Erythroblast (primary cell): ENCODE results near the gene C3orf18.
"Not testable (repeated sequence)": the region's sequence is repeated elsewhere in the genome, so short reads cannot be mapped to it uniquely, and the experiment has no call there.

Experiments
- DNase-seq, 2 experiments: peaks; one replicate each; lab custom pipeline; 2025; lab: John Stamatoyannopoulos, UW
- GATA1 ChIP-seq: IDR thresholded peaks from 2 replicates; pipeline ENCODE4 v1.6.1; 2011; ENCODE audit warnings: low read depth, mild to moderate bottlenecking, control low read depth, low read length, moderate library complexity
- POLR2A ChIP-seq: IDR thresholded peaks from 2 replicates; pipeline ENCODE4 v1.6.1; 2011; ENCODE audit warnings: mild to moderate bottlenecking, low read length

Gene C3orf18

GRCh38 chr3:50524746-50525145 is 42.8 kb downstream of the C3orf18 start:
- no peak for DNase-seq
- no peak for TF ChIP-seq POLR2A
- no peak for TF ChIP-seq GATA1

- no peak for DNase-seq
- TF ChIP-seq GATA1, result no peak
- TF ChIP-seq POLR2A, result no peak
Measured at GRCh38 chr3:50523279-50523811, 44.2 kb downstream of the C3orf18 start.

GRCh38 chr3:50521572-50521971 is 46.0 kb downstream of the C3orf18 start:
- no peak for DNase-seq
- TF ChIP-seq POLR2A (no peak), GATA1 (no peak)

GRCh38 chr3:50520849-50521248 is 46.7 kb downstream of the C3orf18 start:
- TF ChIP-seq GATA1 (no peak), POLR2A (no peak)

GRCh38 chr3:50519471-50520089 is 48.0 kb downstream of the C3orf18 start:
- no peak for TF ChIP-seq GATA1
- peak; percentile 74 to 87 for DNase-seq

More at GRCh38 chr3:50520849-50521248, 46.7 kb downstream of the C3orf18 start:
- no peak for DNase-seq

- TF ChIP-seq GATA1 (no peak), POLR2A (no peak)
- DNase-seq, result no peak
Measured at GRCh38 chr3:50518436-50518835, 49.1 kb downstream of the C3orf18 start.

- no peak for DNase-seq
- TF ChIP-seq GATA1 (no peak), POLR2A (no peak)
Measured at GRCh38 chr3:50517721-50518206, 49.8 kb downstream of the C3orf18 start.

GRCh38 chr3:50516440-50516871 is 51.1 kb downstream of the C3orf18 start:
- TF ChIP-seq POLR2A, result no peak
- no peak for TF ChIP-seq GATA1
- DNase-seq, result no peak

GRCh38 chr3:50515565-50516439 is 51.7 kb downstream of the C3orf18 start:
- DNase-seq, result peak in 1 of 2 experiments; percentile 13

GRCh38 chr3:50512908-50513307 is 54.6 kb downstream of the C3orf18 start:
- not testable (repeated sequence) for DNase-seq

More at GRCh38 chr3:50515565-50516439, 51.7 kb downstream of the C3orf18 start:
- TF ChIP-seq GATA1 (no peak), POLR2A (no peak)

GRCh38 chr3:50512131-50512530 is 55.4 kb downstream of the C3orf18 start:
- no peak for DNase-seq
- TF ChIP-seq GATA1, result no peak
- no peak for TF ChIP-seq POLR2A

GRCh38 chr3:50510325-50510724 is 57.2 kb downstream of the C3orf18 start:
- TF ChIP-seq POLR2A, result no peak
- TF ChIP-seq GATA1, result no peak

GRCh38 chr3:50509715-50510114 is 57.8 kb downstream of the C3orf18 start:
- TF ChIP-seq GATA1 (no peak), POLR2A (no peak)
- no peak for DNase-seq

More at GRCh38 chr3:50510325-50510724, 57.2 kb downstream of the C3orf18 start:
- DNase-seq, result no peak

GRCh38 chr3:50508821-50509220 is 58.7 kb downstream of the C3orf18 start:
- TF ChIP-seq POLR2A (no peak), GATA1 (no peak)
- DNase-seq, result no peak
